ENCODE results near the gene TLCD1.
A peak's percentile ranks its signal among the peaks of the same experiment; 100 is the strongest.
"Not testable (repeated sequence)": the region's sequence is repeated elsewhere in the genome, so short reads cannot be mapped to it uniquely, and the experiment has no call there.

TLCD1 gene

GRCh38 chr17:28746611-28747050 is 20.6 kb upstream of the TLCD1 start:
- DNase-seq = no peak

- DNase-seq = no peak
Measured at GRCh38 chr17:28745786-28746411, 19.9 kb upstream of the TLCD1 start.

GRCh38 chr17:28744972-28745785 is 19.1 kb upstream of the TLCD1 start:
- DNase-seq = peak; percentile 28

GRCh38 chr17:28744104-28744971 is 18.3 kb upstream of the TLCD1 start:
- DNase-seq = peak; percentile 69

GRCh38 chr17:28743243-28744103 is 17.4 kb upstream of the TLCD1 start, which contains the start of gene TRAF4:
Gene TRAF4, plus strand, starts transcription at chr17:28744011. Its CDS starts 102 bp downstream, at chr17:28744113.
- DNase-seq = peak; percentile 81

GRCh38 chr17:28741358-28742349 is 15.6 kb upstream of the TLCD1 start:
- DNase-seq = peak; percentile 3

GRCh38 chr17:28740406-28741357 is 14.6 kb upstream of the TLCD1 start:
- DNase-seq = peak; percentile 3

GRCh38 chr17:28738680-28739384 is 12.8 kb upstream of the TLCD1 start:
- peak; percentile 63 for DNase-seq

- no peak for DNase-seq
Measured at GRCh38 chr17:28737770-28738679, 12.0 kb upstream of the TLCD1 start.

- no peak for DNase-seq
Measured at GRCh38 chr17:28737316-28737715, 11.3 kb upstream of the TLCD1 start.

GRCh38 chr17:28735913-28736769 is 10.1 kb upstream of the TLCD1 start:
- not testable (repeated sequence) for DNase-seq

GRCh38 chr17:28735242-28735722 is 9.2 kb upstream of the TLCD1 start:
- DNase-seq = no peak

- no peak for DNase-seq
Measured at GRCh38 chr17:28734712-28735241, 8.7 kb upstream of the TLCD1 start.

- no peak for DNase-seq
Measured at GRCh38 chr17:28733346-28733745, 7.3 kb upstream of the TLCD1 start.

- DNase-seq = no peak
Measured at GRCh38 chr17:28729950-28730330, 3.9 kb upstream of the TLCD1 start.
